DOHH2 (cell line): ENCODE data around the gene ATG10.

Experiments used
- CTCF ChIP-seq: fragments of 200-600 bp; sonication (generic); IDR thresholded peaks from one replicate; pipeline ENCODE4 v1.5.1; 2014; ENCODE audit warnings: antibody characterized with exemption, mild to moderate bottlenecking, low read depth, low read length; ENCODE audit not compliant: poor library complexity, severe bottlenecking
- EZH2phosphoT487 ChIP-seq: fragments of 200-600 bp; sonication (generic); IDR thresholded peaks from 2 replicates; pipeline ENCODE4 v1.6.1; 2017; ENCODE audit warnings: borderline replicate concordance, mild to moderate bottlenecking, antibody characterized with exemption, low read length, moderate library complexity, mixed read lengths

GRCh38 chr5:82115858-82116257 is 144.0 kb downstream of the ATG10 start:
- TF ChIP-seq CTCF: no peak
- TF ChIP-seq EZH2phosphoT487: no peak
